H1 (cell line): Measurements from ENCODE around the gene KCTD21. TPM values are rescaled to one million over a fixed set of nuclear protein-coding genes. Genes with fewer than 3 reads are reported as not detected.
A peak's percentile ranks its signal among the peaks of the same experiment; 100 is the strongest.

ENCODE experiments used
- CEBPB ChIP-seq: IDR thresholded peaks from 2 replicates; pipeline ENCODE4 v1.6.1; 2012; ENCODE audit warnings: low read depth, low read length
- CREB1 ChIP-seq: IDR thresholded peaks from 2 replicates; pipeline ENCODE4 v1.6.1; 2012; ENCODE audit warnings: inconsistent platforms
- GTF2F1 ChIP-seq: IDR thresholded peaks from 2 replicates; pipeline ENCODE4 v1.6.1; 2012; ENCODE audit warnings: low read depth, low read length, improper control_type of control experiment, borderline replicate concordance
- NANOG ChIP-seq: IDR thresholded peaks from 2 replicates; pipeline ENCODE4 v1.6.1; 2011; ENCODE audit warnings: low read length, low read depth, mild to moderate bottlenecking, inconsistent platforms; ENCODE audit not compliant: insufficient read depth, poor library complexity, severe bottlenecking
- NRF1 ChIP-seq: IDR thresholded peaks from 2 replicates; pipeline ENCODE4 v1.6.1; 2011; ENCODE audit warnings: mild to moderate bottlenecking, low read depth, low read length, improper control_type of control experiment
- RBBP5 ChIP-seq: IDR thresholded peaks from 2 replicates; pipeline ENCODE4 v1.7.1; 2012; ENCODE audit warnings: low read depth, mild to moderate bottlenecking, inconsistent platforms, low read length, moderate library complexity, borderline replicate concordance
- SAP30 ChIP-seq: fragments of 300-600 bp; sonication (generic); IDR thresholded peaks from 2 replicates; pipeline ENCODE4 v1.7.1; 2012; ENCODE audit warnings: low read length, moderate library complexity, mild to moderate bottlenecking, inconsistent platforms; ENCODE audit not compliant: insufficient read depth, insufficient replicate concordance
- polyA plus RNA-seq, 7 experiments: library from polyadenylated mRNA; depleted of rRNA in 3 of 7; stranded (reverse) in 5 of 7; unstranded in 2 of 7; fragments of >200 nt in 5 of 7; fragments of 200-250 nt in 2 of 7; gene quantifications; 1 replicate in 5 of 7; 2 replicates in 1 of 7; 4 replicates in 1 of 7; pipeline versions ENCODE4 v1.2.1 to v1.2.3, GENCODE V29; 2011 to 2013; ENCODE audit warnings: missing spikeins in 2 of 7, mixed read lengths in 2 of 7
- total RNA-seq: library from RNA; stranded (reverse); fragmentation: NEBNext Ultra II Directional; extraction: Animal tissue kit (Norgen Biotek cat#: 25700); gene quantifications from 2 replicates; pipeline ENCODE4 v1.2.1, GENCODE V29; 2021
- TF ChIP-seq, protein P1 (sequence below): fragments of 300-600 bp; sonication (generic); IDR thresholded peaks from 2 replicates; pipeline ENCODE4 v1.7.1; 2012; ENCODE audit warnings: low read length, moderate library complexity, mild to moderate bottlenecking, inconsistent platforms; ENCODE audit not compliant: insufficient replicate concordance

Gene KCTD21
- total and polyA plus RNA-seq, 2 of the 8 experiments (the other 6 are each of a cell fraction or from before 2014, with no cell fraction given): 3.2 to 4.1 TPM

DNA sequence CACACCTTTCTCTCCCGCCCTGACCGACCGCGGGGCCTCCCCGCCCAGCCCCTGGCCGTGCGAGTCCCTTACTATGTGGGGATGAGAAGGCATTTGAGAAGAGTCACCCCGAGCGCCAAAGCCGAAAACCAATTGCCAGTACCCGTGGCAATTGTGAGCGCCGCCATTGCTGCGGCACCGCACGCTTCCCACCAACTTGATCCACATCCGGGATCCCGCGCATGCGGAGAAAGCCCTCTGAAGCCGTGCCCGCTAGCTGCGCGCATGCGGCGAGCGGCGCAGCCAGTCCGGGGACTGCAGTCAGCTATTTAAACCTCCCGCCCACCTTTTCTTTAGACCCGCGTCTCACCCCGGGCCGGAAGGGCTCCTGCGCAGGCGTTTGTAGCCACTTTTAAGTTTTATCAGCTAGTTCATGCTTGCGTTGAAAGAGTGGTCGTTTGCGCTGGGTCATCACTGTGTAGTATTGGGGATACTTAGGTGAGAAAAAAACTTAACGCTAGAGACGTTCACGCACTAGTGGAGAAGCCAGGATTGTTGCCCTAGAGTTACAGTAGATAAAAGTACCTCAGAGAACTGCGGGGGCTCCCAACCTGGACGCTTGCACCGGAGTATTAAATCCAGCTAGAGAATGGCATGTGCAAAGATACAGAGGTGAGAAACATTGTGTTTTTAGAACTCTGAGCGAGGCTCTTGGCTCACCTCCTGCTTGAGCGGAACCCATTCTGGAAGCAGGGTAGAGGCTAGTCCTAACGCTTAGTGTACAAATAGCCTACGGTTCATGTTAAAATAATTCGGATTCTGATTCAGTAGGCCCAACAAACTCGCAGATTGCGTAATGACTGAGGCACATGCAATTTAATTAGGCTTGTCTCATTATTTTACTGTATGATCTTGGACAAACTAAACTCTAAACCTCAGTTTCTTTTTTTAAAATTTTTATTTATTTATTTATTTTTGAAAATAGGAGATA, 48.7 kb downstream of the KCTD21 start, which contains the start of gene ALG8 (continued):
- TF ChIP-seq, protein P1, sequence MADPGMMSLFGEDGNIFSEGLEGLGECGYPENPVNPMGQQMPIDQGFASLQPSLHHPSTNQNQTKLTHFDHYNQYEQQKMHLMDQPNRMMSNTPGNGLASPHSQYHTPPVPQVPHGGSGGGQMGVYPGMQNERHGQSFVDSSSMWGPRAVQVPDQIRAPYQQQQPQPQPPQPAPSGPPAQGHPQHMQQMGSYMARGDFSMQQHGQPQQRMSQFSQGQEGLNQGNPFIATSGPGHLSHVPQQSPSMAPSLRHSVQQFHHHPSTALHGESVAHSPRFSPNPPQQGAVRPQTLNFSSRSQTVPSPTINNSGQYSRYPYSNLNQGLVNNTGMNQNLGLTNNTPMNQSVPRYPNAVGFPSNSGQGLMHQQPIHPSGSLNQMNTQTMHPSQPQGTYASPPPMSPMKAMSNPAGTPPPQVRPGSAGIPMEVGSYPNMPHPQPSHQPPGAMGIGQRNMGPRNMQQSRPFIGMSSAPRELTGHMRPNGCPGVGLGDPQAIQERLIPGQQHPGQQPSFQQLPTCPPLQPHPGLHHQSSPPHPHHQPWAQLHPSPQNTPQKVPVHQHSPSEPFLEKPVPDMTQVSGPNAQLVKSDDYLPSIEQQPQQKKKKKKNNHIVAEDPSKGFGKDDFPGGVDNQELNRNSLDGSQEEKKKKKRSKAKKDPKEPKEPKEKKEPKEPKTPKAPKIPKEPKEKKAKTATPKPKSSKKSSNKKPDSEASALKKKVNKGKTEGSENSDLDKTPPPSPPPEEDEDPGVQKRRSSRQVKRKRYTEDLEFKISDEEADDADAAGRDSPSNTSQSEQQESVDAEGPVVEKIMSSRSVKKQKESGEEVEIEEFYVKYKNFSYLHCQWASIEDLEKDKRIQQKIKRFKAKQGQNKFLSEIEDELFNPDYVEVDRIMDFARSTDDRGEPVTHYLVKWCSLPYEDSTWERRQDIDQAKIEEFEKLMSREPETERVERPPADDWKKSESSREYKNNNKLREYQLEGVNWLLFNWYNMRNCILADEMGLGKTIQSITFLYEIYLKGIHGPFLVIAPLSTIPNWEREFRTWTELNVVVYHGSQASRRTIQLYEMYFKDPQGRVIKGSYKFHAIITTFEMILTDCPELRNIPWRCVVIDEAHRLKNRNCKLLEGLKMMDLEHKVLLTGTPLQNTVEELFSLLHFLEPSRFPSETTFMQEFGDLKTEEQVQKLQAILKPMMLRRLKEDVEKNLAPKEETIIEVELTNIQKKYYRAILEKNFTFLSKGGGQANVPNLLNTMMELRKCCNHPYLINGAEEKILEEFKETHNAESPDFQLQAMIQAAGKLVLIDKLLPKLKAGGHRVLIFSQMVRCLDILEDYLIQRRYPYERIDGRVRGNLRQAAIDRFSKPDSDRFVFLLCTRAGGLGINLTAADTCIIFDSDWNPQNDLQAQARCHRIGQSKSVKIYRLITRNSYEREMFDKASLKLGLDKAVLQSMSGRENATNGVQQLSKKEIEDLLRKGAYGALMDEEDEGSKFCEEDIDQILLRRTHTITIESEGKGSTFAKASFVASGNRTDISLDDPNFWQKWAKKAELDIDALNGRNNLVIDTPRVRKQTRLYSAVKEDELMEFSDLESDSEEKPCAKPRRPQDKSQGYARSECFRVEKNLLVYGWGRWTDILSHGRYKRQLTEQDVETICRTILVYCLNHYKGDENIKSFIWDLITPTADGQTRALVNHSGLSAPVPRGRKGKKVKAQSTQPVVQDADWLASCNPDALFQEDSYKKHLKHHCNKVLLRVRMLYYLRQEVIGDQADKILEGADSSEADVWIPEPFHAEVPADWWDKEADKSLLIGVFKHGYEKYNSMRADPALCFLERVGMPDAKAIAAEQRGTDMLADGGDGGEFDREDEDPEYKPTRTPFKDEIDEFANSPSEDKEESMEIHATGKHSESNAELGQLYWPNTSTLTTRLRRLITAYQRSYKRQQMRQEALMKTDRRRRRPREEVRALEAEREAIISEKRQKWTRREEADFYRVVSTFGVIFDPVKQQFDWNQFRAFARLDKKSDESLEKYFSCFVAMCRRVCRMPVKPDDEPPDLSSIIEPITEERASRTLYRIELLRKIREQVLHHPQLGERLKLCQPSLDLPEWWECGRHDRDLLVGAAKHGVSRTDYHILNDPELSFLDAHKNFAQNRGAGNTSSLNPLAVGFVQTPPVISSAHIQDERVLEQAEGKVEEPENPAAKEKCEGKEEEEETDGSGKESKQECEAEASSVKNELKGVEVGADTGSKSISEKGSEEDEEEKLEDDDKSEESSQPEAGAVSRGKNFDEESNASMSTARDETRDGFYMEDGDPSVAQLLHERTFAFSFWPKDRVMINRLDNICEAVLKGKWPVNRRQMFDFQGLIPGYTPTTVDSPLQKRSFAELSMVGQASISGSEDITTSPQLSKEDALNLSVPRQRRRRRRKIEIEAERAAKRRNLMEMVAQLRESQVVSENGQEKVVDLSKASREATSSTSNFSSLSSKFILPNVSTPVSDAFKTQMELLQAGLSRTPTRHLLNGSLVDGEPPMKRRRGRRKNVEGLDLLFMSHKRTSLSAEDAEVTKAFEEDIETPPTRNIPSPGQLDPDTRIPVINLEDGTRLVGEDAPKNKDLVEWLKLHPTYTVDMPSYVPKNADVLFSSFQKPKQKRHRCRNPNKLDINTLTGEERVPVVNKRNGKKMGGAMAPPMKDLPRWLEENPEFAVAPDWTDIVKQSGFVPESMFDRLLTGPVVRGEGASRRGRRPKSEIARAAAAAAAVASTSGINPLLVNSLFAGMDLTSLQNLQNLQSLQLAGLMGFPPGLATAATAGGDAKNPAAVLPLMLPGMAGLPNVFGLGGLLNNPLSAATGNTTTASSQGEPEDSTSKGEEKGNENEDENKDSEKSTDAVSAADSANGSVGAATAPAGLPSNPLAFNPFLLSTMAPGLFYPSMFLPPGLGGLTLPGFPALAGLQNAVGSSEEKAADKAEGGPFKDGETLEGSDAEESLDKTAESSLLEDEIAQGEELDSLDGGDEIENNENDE: no peak
- peak; percentile 89 for TF ChIP-seq NRF1
- peak; percentile 53 for TF ChIP-seq NANOG
- peak; percentile 81; the same call in 1 of the 2 replicates for TF ChIP-seq CEBPB
- TF ChIP-seq SAP30: peak; percentile 49
- peak; percentile 75; the same call in 1 of the 2 replicates for TF ChIP-seq RBBP5
- peak; percentile 77; the same call in 1 of the 2 replicates for TF ChIP-seq GTF2F1
- peak; percentile 48 for TF ChIP-seq CREB1
